PC-3 (cell line): ENCODE results near the gene TBXA2R.

ENCODE experiments used
- CTCF ChIP-seq: fragments of 300-600 bp; sonication (generic); conservative IDR thresholded peaks from 2 replicates; pipeline ENCODE4 v1.5.1; 2017; ENCODE audit warnings: antibody characterized with exemption, low read depth, mild to moderate bottlenecking, low read length
- EZH2 ChIP-seq: fragments of 300-600 bp; sonication (generic); IDR thresholded peaks from one replicate; pipeline ENCODE4 v1.6.1; 2017; ENCODE audit warnings: antibody characterized with exemption, mild to moderate bottlenecking, low read length; ENCODE audit not compliant: unreplicated experiment

DNA sequence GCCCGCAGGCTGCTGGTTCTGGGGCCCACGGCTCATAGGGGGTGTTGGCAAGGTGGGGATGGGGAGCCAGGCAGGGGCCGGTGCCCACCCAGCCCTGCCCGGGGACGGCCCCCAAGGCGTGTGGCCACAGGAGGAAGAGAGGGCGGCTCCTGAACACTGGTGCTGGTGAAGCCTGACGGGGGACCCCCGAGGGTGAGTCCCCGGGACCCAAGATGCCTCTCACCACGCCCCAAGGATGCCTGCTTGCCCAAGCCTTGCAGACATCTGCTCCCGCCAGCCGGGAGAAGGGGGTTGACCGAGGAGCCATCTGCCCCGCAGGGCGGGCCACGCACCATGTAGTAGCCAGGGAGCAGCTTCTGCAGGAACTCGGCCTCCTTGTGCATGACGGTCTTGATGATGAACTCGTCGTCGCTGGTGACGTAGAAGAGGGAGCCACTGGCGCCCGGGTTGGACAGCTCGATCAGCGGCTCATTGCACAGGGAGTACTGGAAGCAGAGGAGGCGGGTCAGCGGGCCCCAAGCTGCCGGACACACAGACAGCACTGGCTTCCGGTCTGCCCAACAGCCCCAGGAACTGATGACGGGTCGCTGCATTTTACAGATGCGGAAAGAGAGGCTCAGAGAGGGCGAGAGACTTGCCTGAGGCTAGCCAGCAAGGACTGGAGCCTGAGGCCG is 49.5 kb upstream of the TBXA2R start:
- TF ChIP-seq CTCF (no peak), EZH2 (no peak)
